ENCODE measurements around the gene PARP6.

GRCh38 chr15:72227192-72227586, 45.2 kb downstream of the PARP6 start:
- TF ChIP-seq CTCF (IDR thresholded peaks at IDR 0.05) = no peak
- TF ChIP-seq POLR2AphosphoS5 (IDR thresholded peaks at IDR 0.05) = no peak
- TF ChIP-seq POLR2A (IDR thresholded peaks at IDR 0.05) = no peak

Data from prostate gland (tissue), 2 donors.